HUDEP-2 (cell line): ENCODE results near the gene SLC35B2.
"Not testable (repeated sequence)": the region's sequence is repeated elsewhere in the genome, so short reads cannot be mapped to it uniquely, and the experiment has no call there.

Source experiments
- DNase-seq, 76 experiments: peaks; one replicate each; lab custom pipeline; 2025; ENCODE audit not compliant: unreplicated experiment in 76 of 76; lab: John Stamatoyannopoulos, UW

Gene SLC35B2

GRCh38 chr6:44237021-44237812 lies 20.1 kb downstream of the SLC35B2 start:
- DNase-seq, result peak in 75 of 76 experiments; percentile 29 to 95 (median 88)

- no peak for DNase-seq
These were observed 21.3 kb downstream of the SLC35B2 start for GRCh38 chr6:44235891-44236516.

- DNase-seq, result no peak
These were observed 22.1 kb downstream of the SLC35B2 start for GRCh38 chr6:44235269-44235668.

- DNase-seq, result peak in 47 of 76 experiments; percentile 17 to 73 (median 42)
These were observed 23.0 kb downstream of the SLC35B2 start for GRCh38 chr6:44234101-44235025.

GRCh38 chr6:44233567-44234100 lies 23.7 kb downstream of the SLC35B2 start:
- DNase-seq, result no peak

- DNase-seq, result no peak
These were observed 24.4 kb downstream of the SLC35B2 start for GRCh38 chr6:44232676-44233566.

- not testable (repeated sequence) for DNase-seq
These were observed 25.9 kb downstream of the SLC35B2 start for GRCh38 chr6:44231426-44231825.

GRCh38 chr6:44230034-44230675 lies 27.2 kb downstream of the SLC35B2 start:
- DNase-seq, result no peak

- DNase-seq, result no peak
These were observed 27.8 kb downstream of the SLC35B2 start for GRCh38 chr6:44229376-44230033.

GRCh38 chr6:44228836-44229235 lies 28.5 kb downstream of the SLC35B2 start:
- DNase-seq, result no peak

- DNase-seq, result no peak
These were observed 28.9 kb downstream of the SLC35B2 start for GRCh38 chr6:44228433-44228832.

- no peak for DNase-seq
These were observed 29.3 kb downstream of the SLC35B2 start for GRCh38 chr6:44228031-44228430.

GRCh38 chr6:44227148-44227793 lies 30.1 kb downstream of the SLC35B2 start:
- peak in 28 of 76 experiments; percentile 13 to 50 (median 32) for DNase-seq

GRCh38 chr6:44226368-44227147 lies 30.8 kb downstream of the SLC35B2 start:
- DNase-seq, result peak in 2 of 76 experiments; percentile 13 to 50

GRCh38 chr6:44225579-44226325 lies 31.6 kb downstream of the SLC35B2 start:
- peak in 74 of 76 experiments; percentile 46 to 97 (median 86) for DNase-seq

GRCh38 chr6:44224965-44225305 lies 32.4 kb downstream of the SLC35B2 start:
- DNase-seq, result no peak
